H1 (cell line): ENCODE measurements around the gene ASCL2. TPM values are rescaled to one million over a fixed set of nuclear protein-coding genes. Genes with fewer than 3 reads are reported as not detected.

Experiments
- CBX8 ChIP-seq: fragments of 300-800, 300-1000 bp; sonication (generic); IDR thresholded peaks from 2 replicates; pipeline ENCODE4 v1.7.1; 2016; ENCODE audit warnings: low read depth, low read length, borderline replicate concordance
- SP2 ChIP-seq: IDR thresholded peaks from 2 replicates; pipeline ENCODE4 v1.6.1; 2012; ENCODE audit warnings: mild to moderate bottlenecking, low read length, inconsistent platforms
- SP4 ChIP-seq: IDR thresholded peaks from 2 replicates; pipeline ENCODE4 v1.6.1; 2012; ENCODE audit warnings: low read length, inconsistent platforms
- polyA plus RNA-seq, 7 experiments: library from polyadenylated mRNA; depleted of rRNA in 3 of 7; stranded (reverse) in 5 of 7; unstranded in 2 of 7; fragments of >200 nt in 5 of 7; fragments of 200-250 nt in 2 of 7; gene quantifications; 1 replicate in 5 of 7; 2 replicates in 1 of 7; 4 replicates in 1 of 7; pipeline versions ENCODE4 v1.2.1 to v1.2.3, GENCODE V29; 2011 to 2013; ENCODE audit warnings: missing spikeins in 2 of 7, mixed read lengths in 2 of 7
- total RNA-seq: library from RNA; stranded (reverse); fragmentation: NEBNext Ultra II Directional; extraction: Animal tissue kit (Norgen Biotek cat#: 25700); gene quantifications from 2 replicates; pipeline ENCODE4 v1.2.1, GENCODE V29; 2021

The ASCL2 gene
- total and polyA plus RNA-seq, 2 of the 8 experiments (the other 6 are each of a cell fraction or from before 2014, with no cell fraction given) = 0.51 to 0.56 TPM

GRCh38 chr11:2303627-2304505 lies 33.5 kb upstream of the ASCL2 start (continued):
- no peak for TF ChIP-seq SP4
- no peak for TF ChIP-seq SP2
- no peak for TF ChIP-seq CBX8
- TF ChIP-seq, all 59 proteins: peak for 0
